HepG2 (cell line): Measurements from ENCODE around the gene CDHR5. TPM values are rescaled to one million over a fixed set of nuclear protein-coding genes. Genes with fewer than 3 reads are reported as not detected.

Experiments
- FOXK2 ChIP-seq: fragments of 450-650 bp; IDR thresholded peaks from 2 replicates; pipeline ENCODE4 v1.6.1; 2016
- FOXP4 ChIP-seq: sonication (generic); formaldehyde crosslinking; IDR thresholded peaks from 2 replicates; pipeline ENCODE4 v1.4.0; 2020; ENCODE audit warnings: missing genetic modification reagents
- HIVEP1 ChIP-seq: sonication (generic); formaldehyde crosslinking; IDR thresholded peaks from 2 replicates; pipeline ENCODE4 v1.4.0; 2020; ENCODE audit warnings: mild to moderate bottlenecking, missing genetic modification reagents
- HMGA1 ChIP-seq: sonication (generic); formaldehyde crosslinking; conservative IDR thresholded peaks from 2 replicates; pipeline ENCODE4 v1.4.0; 2020; ENCODE audit warnings: missing genetic modification reagents
- HNF1A ChIP-seq, 2 experiments: sonication (generic) in 1 of 2; formaldehyde crosslinking in 1 of 2; IDR thresholded peaks; 2 replicates each; pipeline versions ENCODE4 v1.4.0 to v1.6.1; 2016 to 2020; ENCODE audit warnings: borderline replicate concordance in 1 of 2, low read depth in 1 of 2, mild to moderate bottlenecking in 1 of 2, missing genetic modification reagents in 1 of 2
- MAFK ChIP-seq, 2 experiments: IDR thresholded peaks in 1 of 2; conservative IDR thresholded peaks in 1 of 2; 2 replicates each; pipeline ENCODE4 v1.6.1; 2011; ENCODE audit warnings: improper control_type of control experiment in 2 of 2, low read length in 2 of 2
- MAX ChIP-seq: IDR thresholded peaks from 2 replicates; pipeline ENCODE4 v1.6.1; 2012; ENCODE audit warnings: inconsistent platforms
- NFKBIZ ChIP-seq: IDR thresholded peaks from 2 replicates; pipeline ENCODE4 v1.6.1; 2018; ENCODE audit warnings: missing genetic modification reagents, missing compliant biosample characterization
- NR0B2 ChIP-seq: sonication (generic); formaldehyde crosslinking; IDR thresholded peaks from 2 replicates; pipeline ENCODE4 v1.4.0; 2020; ENCODE audit warnings: mild to moderate bottlenecking, missing genetic modification reagents
- RAD51 ChIP-seq: fragments of 450-650 bp; IDR thresholded peaks from 2 replicates; pipeline ENCODE4 v1.6.1; 2016; ENCODE audit warnings: borderline replicate concordance
- RORA ChIP-seq: sonication (generic); formaldehyde crosslinking; IDR thresholded peaks from 2 replicates; pipeline ENCODE4 v1.5.0; 2020; ENCODE audit warnings: mild to moderate bottlenecking, missing genetic modification reagents, moderate library complexity
- SRSF4 ChIP-seq: fragments of 200-400 bp; formaldehyde crosslinking; IDR thresholded peaks from one replicate; pipeline ENCODE4 v1.6.1; 2018; ENCODE audit warnings: mild to moderate bottlenecking, low read depth, low read length, moderate library complexity; ENCODE audit not compliant: poor library complexity, severe bottlenecking
- SRSF9 ChIP-seq: fragments of 200-400 bp; formaldehyde crosslinking; IDR thresholded peaks from 2 replicates; pipeline ENCODE4 v1.6.1; 2018; ENCODE audit warnings: borderline replicate concordance, mild to moderate bottlenecking, low read depth, low read length; ENCODE audit not compliant: insufficient read depth, poor library complexity, severe bottlenecking
- TBP ChIP-seq: sonication (generic); formaldehyde crosslinking; IDR thresholded peaks from 2 replicates; pipeline ENCODE4 v1.5.0; 2020; ENCODE audit warnings: missing genetic modification reagents
- TGIF2 ChIP-seq: IDR thresholded peaks from 2 replicates; pipeline ENCODE4 v1.6.1; 2016; ENCODE audit warnings: control low read depth, missing compliant biosample characterization
- ZFP1 ChIP-seq: IDR thresholded peaks from 2 replicates; pipeline ENCODE4 v1.6.1; 2016
- ZKSCAN8 ChIP-seq: IDR thresholded peaks from 2 replicates; pipeline ENCODE4 v1.6.1; 2016; ENCODE audit warnings: borderline replicate concordance, missing genetic modification reagents, missing compliant biosample characterization
- ZNF234 ChIP-seq: sonication (generic); formaldehyde crosslinking; conservative IDR thresholded peaks from 2 replicates; pipeline ENCODE4 v1.5.1; 2020; ENCODE audit warnings: mild to moderate bottlenecking, missing genetic modification reagents
- ZNF235 ChIP-seq: sonication (generic); formaldehyde crosslinking; IDR thresholded peaks from 2 replicates; pipeline ENCODE4 v1.8.1; 2023; ENCODE audit warnings: mild to moderate bottlenecking, missing genetic modification reagents, borderline replicate concordance
- ZNF562 ChIP-seq: sonication (generic); formaldehyde crosslinking; IDR thresholded peaks from 2 replicates; pipeline ENCODE4 v1.8.0; 2022; ENCODE audit warnings: missing genetic modification reagents, borderline replicate concordance
- ZNF7 ChIP-seq: IDR thresholded peaks from 2 replicates; pipeline ENCODE4 v1.6.1; 2016; ENCODE audit warnings: missing biosample characterization, missing genetic modification reagents
- ZNF83 ChIP-seq: sonication (generic); formaldehyde crosslinking; IDR thresholded peaks from 2 replicates; pipeline ENCODE4 v1.4.0; 2020; ENCODE audit warnings: missing genetic modification reagents, mild to moderate bottlenecking, borderline replicate concordance
- ZNF839 ChIP-seq: sonication (generic); formaldehyde crosslinking; IDR thresholded peaks from 2 replicates; pipeline ENCODE4 v1.4.0; 2020; ENCODE audit warnings: missing genetic modification reagents, mild to moderate bottlenecking, borderline replicate concordance
- polyA plus RNA-seq, 8 experiments: library from polyadenylated mRNA; depleted of rRNA in 3 of 8; stranded (reverse) in 7 of 8; unstranded in 1 of 8; fragments of >200 nt; fragmentation: Illumina TruSeq in 4 of 8; extraction: Trizol in 4 of 8; gene quantifications; 2 replicates each; pipeline versions ENCODE4 v1.2.1 to v1.2.3, GENCODE V29; 2011 to 2016; ENCODE audit warnings: low read depth in 4 of 8, missing spikeins in 1 of 8, mixed read lengths in 1 of 8; ENCODE audit not compliant: insufficient read depth in 1 of 8
- total RNA-seq, 5 experiments: library from RNA; depleted of rRNA; stranded (reverse); fragments of >200 nt; fragmentation: Illumina TruSeq; extraction: Trizol; gene quantifications; 2 replicates each; pipeline ENCODE4 v1.2.3, GENCODE V29; 2016; ENCODE audit warnings: low read depth in 1 of 5

CDHR5 gene
- total and polyA plus RNA-seq, 2 of the 13 experiments (the other 11 are each of a cell fraction or from before 2014, with no cell fraction given) = 0.46 to 0.71 TPM

GRCh38 chr11:579830-580601 lies 44.7 kb downstream of the CDHR5 start (continued):
- TF ChIP-seq NR0B2 = peak; percentile 67; the same call in 1 of the 2 replicates
- TF ChIP-seq ZNF562 (CRISPR knock-in tag) = no peak
- TF ChIP-seq MAX = peak; percentile 95
- TF ChIP-seq ZNF83 (CRISPR knock-in tag) = no peak
- TF ChIP-seq ZNF235 (CRISPR knock-in tag) = no peak
- no peak for TF ChIP-seq ZNF234
- TF ChIP-seq ZNF839 (CRISPR knock-in tag) = no peak
- no peak for TF ChIP-seq MAFK (conservative IDR thresholded peaks at IDR 0.05 in 1 of 2, IDR thresholded peaks at IDR 0.05 in 1 of 2; ENCODE audit: low read length in 2 of 2)
- no peak for TF ChIP-seq ZFP1
- TF ChIP-seq ZKSCAN8 (CRISPR knock-in tag) = no peak
- peak; percentile 50; the same call in 1 of the 2 replicates for TF ChIP-seq FOXK2
- TF ChIP-seq FOXP4 (CRISPR knock-in tag) = 0 out of 2 replicates have a peak, but pooled peaks have one; percentile 35
- TF ChIP-seq TBP (CRISPR knock-in tag) = no peak
- TF ChIP-seq HMGA1 (CRISPR knock-in tag) = no peak
- no peak for TF ChIP-seq TGIF2 (CRISPR knock-in tag)
- TF ChIP-seq HIVEP1 (CRISPR knock-in tag) = peak; percentile 50; the same call in 1 of the 2 replicates
- no peak for TF ChIP-seq ZNF7 (CRISPR knock-in tag)
- TF ChIP-seq RORA (CRISPR knock-in tag) = no peak
- no peak for TF ChIP-seq HNF1A (IDR thresholded peaks at IDR 0.05; ENCODE audit: low read depth)
- no peak for TF ChIP-seq HNF1A (CRISPR knock-in tag; IDR thresholded peaks at IDR 0.05; ENCODE audit: borderline replicate concordance)
- no peak for TF ChIP-seq SRSF4
- TF ChIP-seq NFKBIZ (CRISPR knock-in tag) = no peak
- TF ChIP-seq SRSF9 = no peak
- no peak for TF ChIP-seq RAD51
